NCI-H2171 (cell line): ENCODE results near the gene GSTT2B.
"Not testable (repeated sequence)": the region's sequence is repeated elsewhere in the genome, so short reads cannot be mapped to it uniquely, and the experiment has no call there.

Source experiments
- DNase-seq: peaks from one replicate; lab custom pipeline; 2025; lab: John Stamatoyannopoulos, UW

GSTT2B gene

DNA sequence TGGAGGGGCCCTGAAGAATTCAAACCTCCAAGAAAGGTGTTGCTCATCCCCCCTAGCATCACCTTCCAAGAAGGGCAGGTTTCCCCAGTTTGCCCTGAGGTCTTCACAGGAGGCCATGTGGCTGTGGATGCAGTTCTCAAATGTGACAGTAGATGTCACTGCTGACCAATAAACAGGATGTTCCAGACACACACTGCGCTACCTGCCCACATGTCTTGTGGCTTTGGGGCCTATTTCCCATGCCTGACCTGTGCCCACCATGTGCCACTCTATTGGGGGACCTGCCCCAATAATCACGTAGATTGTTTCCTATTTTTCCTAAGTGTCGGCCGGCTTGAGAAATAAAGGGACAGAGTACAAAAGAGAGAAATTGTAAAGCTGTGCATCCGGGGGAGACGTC is 23.4 kb upstream of the GSTT2B start:
- DNase-seq: peak; percentile 46

- not testable (repeated sequence) for DNase-seq
Observed at GRCh38 chr22:23980567-23980966, 19.6 kb upstream of the GSTT2B start.

DNA sequence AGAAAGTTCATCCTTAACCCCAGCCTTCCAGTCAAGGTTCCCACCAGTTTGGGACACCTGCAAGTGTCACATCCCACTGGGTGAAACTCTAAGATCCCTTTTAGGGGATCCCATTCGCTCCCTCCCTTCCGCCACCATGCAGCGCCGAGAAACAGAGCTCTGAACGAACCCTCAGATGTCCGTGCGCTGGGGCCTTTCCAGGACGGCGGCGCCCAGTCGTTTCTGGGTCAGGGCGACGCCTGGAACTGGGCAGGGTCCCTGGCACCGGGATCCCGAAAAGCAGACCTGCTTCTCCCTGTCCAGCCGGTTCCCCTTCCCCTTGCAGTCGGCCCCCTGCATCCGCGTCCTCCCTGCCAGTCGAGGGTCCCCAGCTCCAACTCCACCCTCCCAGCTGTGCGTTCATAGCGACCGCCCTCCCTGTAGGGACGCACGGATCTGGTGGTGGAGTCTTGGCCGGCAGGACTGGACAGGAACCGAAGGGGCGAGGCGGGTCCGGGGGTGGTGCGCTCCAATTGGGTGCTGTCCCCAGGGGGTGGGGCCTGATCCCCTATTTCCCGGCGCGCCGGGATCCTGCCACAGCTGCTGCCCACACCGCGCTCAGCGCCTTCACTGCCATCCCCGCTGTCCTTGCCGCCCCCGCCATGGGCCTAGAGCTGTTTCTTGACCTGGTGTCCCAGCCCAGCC is 18.7 kb upstream of the GSTT2B start, which contains the start of gene GSTT2:
Gene GSTT2 (plus strand): TSS at position 578 of the 684 bp plus-strand sequence.
- not testable (repeated sequence) for DNase-seq

DNA sequence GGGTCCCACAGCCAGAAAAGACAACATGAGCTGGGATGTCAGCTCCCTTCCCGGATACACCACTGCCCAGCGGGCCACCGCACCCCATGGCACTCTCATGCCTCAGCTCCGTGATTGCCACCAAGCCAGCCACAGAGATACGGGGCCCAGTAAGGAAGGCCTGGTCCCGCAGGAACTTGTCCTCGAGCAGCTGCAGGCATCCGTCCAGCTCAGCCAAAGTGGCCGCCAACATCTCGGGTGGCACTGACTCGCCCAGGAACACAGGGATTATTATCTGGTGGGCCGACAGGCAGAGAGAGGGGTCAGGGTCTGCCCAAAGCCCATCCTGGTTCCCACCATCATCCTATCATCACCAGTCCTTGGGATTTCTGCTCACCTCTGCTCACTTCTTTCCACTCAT is 16.3 kb upstream of the GSTT2B start:
- DNase-seq: not testable (repeated sequence)

DNA sequence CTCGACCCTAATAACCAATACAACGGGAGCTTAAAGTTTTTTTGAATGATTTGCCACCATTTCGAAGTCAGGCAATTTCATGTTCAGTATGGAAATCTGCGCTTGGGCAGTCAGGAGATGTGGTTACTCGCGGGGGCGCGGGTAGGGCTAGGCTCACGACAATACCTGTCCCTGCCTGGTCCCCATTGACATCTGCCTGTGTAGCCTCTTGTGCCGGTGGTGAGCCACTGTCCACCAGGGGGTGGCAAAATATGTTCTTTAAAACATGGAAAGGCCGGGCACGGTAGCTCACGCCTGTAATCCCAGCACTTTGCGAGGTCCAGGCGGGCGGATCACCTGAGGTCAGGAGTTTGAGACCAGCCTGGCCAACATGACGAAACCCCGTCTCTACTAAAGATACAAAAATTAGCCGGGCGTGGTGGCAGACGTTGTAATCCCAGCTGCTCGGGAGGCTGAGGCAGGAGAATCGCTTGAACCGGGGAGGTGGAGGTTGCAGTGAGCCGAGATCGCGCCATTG is 13.9 kb upstream of the GSTT2B start:
- not testable (repeated sequence) for DNase-seq

- not testable (repeated sequence) for DNase-seq
Observed at GRCh38 chr22:23974345-23974744, 13.3 kb upstream of the GSTT2B start, which contains the start of gene DDT. DDT (minus strand) TSS chr22:23974441; CDS start chr22:23974414, 27 bp downstream.

GRCh38 chr22:23971927-23972326 is 10.9 kb upstream of the GSTT2B start:
- DNase-seq: not testable (repeated sequence)

DNA sequence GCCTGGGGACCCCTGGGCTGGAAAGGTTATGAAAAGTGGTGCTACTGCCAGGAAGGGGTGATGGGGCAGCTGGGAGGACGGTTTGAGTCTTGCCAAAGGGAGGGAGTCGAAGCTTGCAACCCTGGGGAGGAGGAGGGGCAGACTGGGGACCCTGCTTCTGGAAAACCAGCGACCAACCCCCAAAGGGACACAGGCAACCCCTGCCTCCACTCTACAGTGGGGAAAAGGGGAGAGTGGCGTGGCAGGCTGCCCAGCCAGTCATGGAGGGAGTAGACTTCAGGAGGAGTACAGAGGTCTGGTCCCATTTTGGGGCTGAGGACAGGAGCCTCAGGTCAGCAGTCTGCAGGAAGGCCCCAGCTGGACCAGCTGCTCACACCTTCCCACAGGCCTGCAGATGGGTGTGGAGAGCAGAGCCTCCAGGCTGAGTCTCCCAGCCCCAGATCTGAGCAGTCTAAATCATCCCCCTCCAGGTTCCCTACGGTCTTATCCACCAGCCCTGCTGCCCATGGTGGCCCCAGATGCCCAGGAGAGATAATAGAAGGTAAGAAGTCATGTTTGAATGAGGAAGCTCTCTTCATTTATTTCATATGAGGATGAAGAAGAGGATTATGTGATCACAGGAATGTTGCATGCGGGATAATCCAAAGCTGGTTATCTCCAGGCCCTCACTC is 10.0 kb upstream of the GSTT2B start:
- no peak for DNase-seq

GRCh38 chr22:23970201-23970641 is 9.2 kb upstream of the GSTT2B start:
- DNase-seq: no peak

- no peak for DNase-seq
Observed at GRCh38 chr22:23969071-23969470, 8.1 kb upstream of the GSTT2B start.

DNA sequence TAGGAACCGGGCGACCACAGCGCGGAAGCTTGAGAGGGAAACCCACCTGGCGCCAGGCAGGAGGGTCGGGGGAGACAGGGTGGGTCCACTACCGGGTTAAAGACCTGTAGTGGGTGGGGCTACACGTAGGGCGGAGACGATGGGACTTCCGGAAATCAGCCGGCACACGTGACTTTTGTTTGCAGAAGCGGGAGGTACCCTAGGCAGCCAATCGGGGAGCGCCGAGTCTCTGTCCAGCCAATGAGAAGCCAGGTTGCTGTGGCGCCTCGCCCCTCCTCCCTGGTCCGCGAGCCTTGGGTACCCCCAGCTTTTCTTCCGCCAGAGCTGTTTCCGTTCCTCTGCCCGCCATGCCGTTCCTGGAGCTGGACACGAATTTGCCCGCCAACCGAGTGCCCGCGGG is 5.6 kb upstream of the GSTT2B start, which contains the start of gene DDTL:
Gene DDTL (plus strand): TSS at position 321 of the 400 bp plus-strand sequence. CDS start 27 bp downstream, at position 348.
- DNase-seq: not testable (repeated sequence)

GRCh38 chr22:23966094-23966493 is 5.1 kb upstream of the GSTT2B start:
- not testable (repeated sequence) for DNase-seq

DNA sequence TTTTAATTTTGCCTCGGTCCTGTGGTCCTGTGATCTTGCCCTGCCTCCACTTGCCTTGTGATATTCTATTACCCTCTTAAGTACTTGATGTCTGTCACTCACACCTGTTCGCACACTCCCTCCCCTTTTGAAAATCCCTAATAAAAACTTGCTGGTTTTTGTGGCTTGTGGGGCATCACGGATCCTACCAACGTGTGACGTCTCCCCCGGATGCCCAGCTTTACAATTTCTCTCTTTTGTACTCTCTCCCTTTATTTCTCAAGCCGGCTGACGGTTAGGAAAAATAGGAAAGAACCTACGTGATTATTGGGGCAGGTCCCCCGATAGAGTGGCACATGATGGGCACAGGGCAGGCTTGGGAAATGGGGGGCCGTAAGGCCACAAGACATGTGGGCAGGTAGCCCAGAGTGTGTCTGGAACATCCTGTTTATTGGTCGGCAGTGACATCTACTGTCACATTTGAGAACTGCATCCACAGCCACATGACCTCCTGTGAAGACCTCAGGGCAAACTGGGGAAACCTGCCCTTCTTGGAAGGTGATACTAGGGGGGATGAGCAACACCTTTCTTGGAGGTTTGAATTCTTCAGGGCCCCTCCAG is 4.6 kb downstream of the GSTT2B start:
- not testable (repeated sequence) for DNase-seq

DNA sequence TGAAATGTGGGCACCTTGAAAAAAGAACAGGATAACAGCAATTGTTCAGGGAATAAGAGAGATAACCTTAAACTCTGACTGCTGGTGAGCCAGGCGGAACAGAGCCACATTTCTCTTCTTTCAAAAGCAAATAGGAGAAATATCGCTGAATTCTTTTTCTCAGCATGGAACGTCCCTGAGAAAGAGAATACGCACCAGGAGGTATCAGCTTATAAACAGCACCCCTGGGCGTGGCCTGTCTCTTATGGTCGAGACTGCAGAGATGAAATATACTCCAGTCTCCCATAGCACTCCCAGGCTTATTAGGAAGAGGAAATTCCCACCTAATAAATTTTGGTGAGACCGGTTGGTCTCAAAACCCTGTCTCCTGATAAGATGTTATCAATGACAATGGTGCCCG is 5.1 kb downstream of the GSTT2B start:
- not testable (repeated sequence) for DNase-seq

- not testable (repeated sequence) for DNase-seq
Observed at GRCh38 chr22:23954991-23955305, 6.0 kb downstream of the GSTT2B start.

DNA sequence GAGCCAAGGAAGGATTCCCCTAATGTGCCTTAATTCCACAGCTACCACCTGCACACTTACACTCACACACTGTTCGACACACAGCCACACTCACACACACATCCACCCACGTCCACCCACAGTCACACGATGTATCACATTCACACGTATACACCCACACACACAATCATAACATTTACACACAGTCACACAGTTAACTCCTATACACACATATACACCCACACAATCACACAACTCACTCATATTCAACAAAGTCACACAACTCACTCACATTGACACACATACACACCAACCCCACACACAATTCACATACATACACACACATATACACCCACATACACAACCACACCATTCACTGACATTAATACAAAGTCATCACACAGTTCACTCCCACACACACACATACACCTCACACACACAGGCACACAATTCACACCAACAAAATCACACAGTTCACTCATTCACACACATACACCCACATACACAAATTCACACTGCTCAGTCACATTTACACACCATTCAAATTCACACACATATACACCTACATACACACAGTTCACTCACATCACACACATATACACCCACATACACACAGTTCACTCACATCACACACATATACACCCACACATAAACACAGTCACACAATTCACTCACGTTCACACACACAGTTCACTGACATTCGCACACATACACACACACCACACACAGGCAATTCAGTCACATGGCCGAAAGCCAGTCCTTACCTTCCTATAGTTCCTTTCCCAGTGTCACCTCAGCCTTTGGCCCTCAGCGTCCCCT is 6.6 kb downstream of the GSTT2B start:
- not testable (repeated sequence) for DNase-seq

- not testable (repeated sequence) for DNase-seq
Observed at GRCh38 chr22:23953485-23953884, 7.5 kb downstream of the GSTT2B start.

GRCh38 chr22:23952794-23953405 is 8.1 kb downstream of the GSTT2B start:
- not testable (repeated sequence) for DNase-seq

DNA sequence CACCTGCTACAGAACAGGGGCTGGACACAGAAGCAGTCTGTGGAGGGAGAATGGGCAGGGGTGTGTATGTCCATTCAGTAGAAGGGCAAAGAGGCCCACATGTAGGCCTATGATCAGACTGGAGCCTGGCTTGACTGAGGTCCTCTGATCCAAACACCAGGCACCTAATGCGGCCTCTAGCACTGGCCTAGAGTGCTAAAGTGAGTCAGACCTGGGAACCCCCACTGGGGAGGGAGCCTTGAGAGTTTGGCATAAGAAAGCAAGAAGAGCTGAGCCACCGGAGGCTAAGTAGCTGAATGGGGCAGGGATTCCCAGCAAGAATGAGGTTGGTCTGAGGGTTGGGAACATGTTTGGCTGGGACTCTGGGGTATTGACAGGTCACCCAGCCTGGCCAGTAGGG is 9.6 kb downstream of the GSTT2B start:
- DNase-seq: not testable (repeated sequence)

GRCh38 chr22:23949764-23950163 is 11.2 kb downstream of the GSTT2B start:
- DNase-seq: not testable (repeated sequence)

GRCh38 chr22:23947391-23947790 is 13.6 kb downstream of the GSTT2B start:
- not testable (repeated sequence) for DNase-seq
